GM21723 (cell line): ENCODE data around the gene INS.

Experiments used
- ATAC-seq: cut with Tn5 transposase; IDR thresholded peaks from one replicate; pipeline ENCODE4 v1.9.1; 2021; ENCODE audit warnings: mild to moderate bottlenecking, moderate library complexity; ENCODE audit not compliant: unreplicated experiment

Gene INS

GRCh38 chr11:2160736-2161259 lies at the start of gene INS:
Gene INS, minus strand, starts transcription at chr11:2161209. Its CDS starts 238 bp downstream, at chr11:2160971.
- no peak for ATAC-seq

GRCh38 chr11:2210366-2211112 lies 49.5 kb upstream of the INS start:
- ATAC-seq, result no peak

GRCh38 chr11:2209900-2210321 lies 48.9 kb upstream of the INS start:
- no peak for ATAC-seq

GRCh38 chr11:2209370-2209801 lies 48.4 kb upstream of the INS start:
- no peak for ATAC-seq

GRCh38 chr11:2208691-2209369 lies 47.8 kb upstream of the INS start:
- no peak for ATAC-seq

- no peak for ATAC-seq
Observed at GRCh38 chr11:2207773-2208621, 47.0 kb upstream of the INS start.

GRCh38 chr11:2207212-2207611 lies 46.2 kb upstream of the INS start:
- ATAC-seq, result no peak

- ATAC-seq, result no peak
Observed at GRCh38 chr11:2205981-2206690, 45.1 kb upstream of the INS start.

- no peak for ATAC-seq
Observed at GRCh38 chr11:2205214-2205720, 44.3 kb upstream of the INS start.

GRCh38 chr11:2204361-2205213 lies 43.6 kb upstream of the INS start:
- no peak for ATAC-seq

- ATAC-seq, result no peak
Observed at GRCh38 chr11:2203440-2204259, 42.6 kb upstream of the INS start.

GRCh38 chr11:2202900-2203439 lies 42.0 kb upstream of the INS start:
- no peak for ATAC-seq

- no peak for ATAC-seq
Observed at GRCh38 chr11:2202071-2202899, 41.3 kb upstream of the INS start.

- ATAC-seq, result no peak
Observed at GRCh38 chr11:2201542-2201941, 40.5 kb upstream of the INS start.

GRCh38 chr11:2200957-2201519 lies 40.0 kb upstream of the INS start:
- no peak for ATAC-seq

GRCh38 chr11:2200536-2200935 lies 39.5 kb upstream of the INS start:
- ATAC-seq, result no peak
